ENCODE results near the gene HELLS.

HELLS gene

DNA sequence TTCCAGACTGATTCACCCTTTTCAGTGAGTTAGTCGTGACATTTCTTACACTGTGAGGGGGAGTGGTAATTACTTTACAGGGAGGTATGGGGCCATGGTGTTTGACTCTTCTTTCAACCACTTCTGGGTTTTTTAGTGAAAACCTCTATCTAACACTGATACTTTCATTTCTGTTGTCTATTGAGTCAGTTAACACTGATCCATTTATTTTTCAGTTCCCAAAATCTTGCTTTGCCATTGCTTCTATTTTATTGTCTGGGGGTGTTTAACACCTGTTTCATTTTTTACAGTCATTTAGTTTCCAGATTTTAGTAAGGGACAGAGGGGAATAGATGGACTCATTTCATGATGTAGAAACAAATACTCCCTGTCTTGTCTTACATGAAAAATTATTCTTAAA lies 61.5 kb downstream of the HELLS start:
- Histone ChIP-seq H3K27me3 (ENCODE audit: control insufficient read depth in 1 of 2, insufficient read depth in 2 of 2, low read length in 2 of 2) (no peaks in the 10 kb centered on the region), H3K4me3 (ENCODE audit: low read length in 2 of 2) (no peak overlapping the region), H3K9ac (ENCODE audit: low read length in 2 of 2) (no peak overlapping the region), H3K4me1 (ENCODE audit: control insufficient read depth, insufficient read depth, low read length) (no peaks in the 10 kb centered on the region), H3K36me3 (ENCODE audit: control insufficient read depth in 2 of 2, insufficient read depth in 2 of 2, low read length in 2 of 2) (no peaks in the 10 kb centered on the region), H3K27ac (ENCODE audit: low read length) (no peak overlapping the region), H3K9me3 (ENCODE audit: control insufficient read depth in 2 of 2, low read length in 2 of 2) (no peaks in the 10 kb centered on the region)

- no peak overlapping the region for H3K27ac ChIP-seq (ENCODE audit: low read length)
- no peaks in the 10 kb centered on the region for H3K4me1 ChIP-seq (ENCODE audit: control insufficient read depth, insufficient read depth, low read length)
- H3K36me3 ChIP-seq (ENCODE audit: control insufficient read depth in 2 of 2, insufficient read depth in 2 of 2, low read length in 2 of 2) = no peaks in the 10 kb centered on the region
- no peaks in the 10 kb centered on the region for H3K9me3 ChIP-seq (ENCODE audit: control insufficient read depth in 2 of 2, low read length in 2 of 2)
- H3K4me3 ChIP-seq (ENCODE audit: low read length in 2 of 2) = no peak overlapping the region
- H3K27me3 ChIP-seq (ENCODE audit: control insufficient read depth in 1 of 2, insufficient read depth in 2 of 2, low read length in 2 of 2) = no peaks in the 10 kb centered on the region
- H3K9ac ChIP-seq (ENCODE audit: low read length in 2 of 2) = no peak overlapping the region
These were observed 63.0 kb downstream of the HELLS start for GRCh38 chr10:94608559-94608958.

- H3K9me3 ChIP-seq (ENCODE audit: control insufficient read depth in 2 of 2, low read length in 2 of 2) = no peaks in the 10 kb centered on the region
- no peak overlapping the region for H3K27ac ChIP-seq (ENCODE audit: low read length)
- H3K27me3 ChIP-seq (ENCODE audit: control insufficient read depth in 1 of 2, insufficient read depth in 2 of 2, low read length in 2 of 2) = no peaks in the 10 kb centered on the region
- H3K9ac ChIP-seq (ENCODE audit: low read length in 2 of 2) = no peak overlapping the region
- no peak overlapping the region for H3K4me3 ChIP-seq (ENCODE audit: low read length in 2 of 2)
- no peaks in the 10 kb centered on the region for H3K4me1 ChIP-seq (ENCODE audit: control insufficient read depth, insufficient read depth, low read length)
- no peaks in the 10 kb centered on the region for H3K36me3 ChIP-seq (ENCODE audit: control insufficient read depth in 2 of 2, insufficient read depth in 2 of 2, low read length in 2 of 2)
These were observed 69.0 kb downstream of the HELLS start for GRCh38 chr10:94614558-94614957.

- Histone ChIP-seq H3K9me3 (ENCODE audit: control insufficient read depth in 2 of 2, low read length in 2 of 2) (no peaks in the 10 kb centered on the region), H3K27ac (ENCODE audit: low read length) (no peak overlapping the region), H3K4me3 (ENCODE audit: low read length in 2 of 2) (no peak overlapping the region), H3K9ac (ENCODE audit: low read length in 2 of 2) (no peak overlapping the region), H3K27me3 (ENCODE audit: control insufficient read depth in 1 of 2, insufficient read depth in 2 of 2, low read length in 2 of 2) (no peaks in the 10 kb centered on the region), H3K36me3 (ENCODE audit: control insufficient read depth in 2 of 2, insufficient read depth in 2 of 2, low read length in 2 of 2) (no peaks in the 10 kb centered on the region), H3K4me1 (ENCODE audit: control insufficient read depth, insufficient read depth, low read length) (no peaks in the 10 kb centered on the region)
These were observed 71.9 kb downstream of the HELLS start for GRCh38 chr10:94617389-94617944.

- H3K4me3 ChIP-seq (ENCODE audit: low read length in 2 of 2) = no peak overlapping the region
- no peaks in the 10 kb centered on the region for H3K36me3 ChIP-seq (ENCODE audit: control insufficient read depth in 2 of 2, insufficient read depth in 2 of 2, low read length in 2 of 2)
- no peaks in the 10 kb centered on the region for H3K27me3 ChIP-seq (ENCODE audit: control insufficient read depth in 1 of 2, insufficient read depth in 2 of 2, low read length in 2 of 2)
- H3K9ac ChIP-seq (ENCODE audit: low read length in 2 of 2) = no peak overlapping the region
- H3K9me3 ChIP-seq (ENCODE audit: control insufficient read depth in 2 of 2, low read length in 2 of 2) = peaks cover 0 to 5% of the 10 kb centered on the region in 2 donors
- no peaks in the 10 kb centered on the region for H3K4me1 ChIP-seq (ENCODE audit: control insufficient read depth, insufficient read depth, low read length)
- H3K27ac ChIP-seq (ENCODE audit: low read length) = no peak overlapping the region
These were observed 77.1 kb downstream of the HELLS start for GRCh38 chr10:94622666-94623205.

- H3K4me1 ChIP-seq (ENCODE audit: control insufficient read depth, insufficient read depth, low read length) = no peaks in the 10 kb centered on the region
- no peak overlapping the region for H3K27ac ChIP-seq (ENCODE audit: low read length)
- H3K27me3 ChIP-seq (ENCODE audit: control insufficient read depth in 1 of 2, insufficient read depth in 2 of 2, low read length in 2 of 2) = no peaks in the 10 kb centered on the region
- H3K4me3 ChIP-seq (ENCODE audit: low read length in 2 of 2) = no peak overlapping the region
- H3K36me3 ChIP-seq (ENCODE audit: control insufficient read depth in 2 of 2, insufficient read depth in 2 of 2, low read length in 2 of 2) = no peaks in the 10 kb centered on the region
- no peak overlapping the region for H3K9ac ChIP-seq (ENCODE audit: low read length in 2 of 2)
- peaks cover 0 to 5% of the 10 kb centered on the region in 2 donors for H3K9me3 ChIP-seq (ENCODE audit: control insufficient read depth in 2 of 2, low read length in 2 of 2)
These were observed 78.0 kb downstream of the HELLS start for GRCh38 chr10:94623572-94623971.

- no peaks in the 10 kb centered on the region for H3K4me1 ChIP-seq (ENCODE audit: control insufficient read depth, insufficient read depth, low read length)
- no peak overlapping the region for H3K27ac ChIP-seq (ENCODE audit: low read length)
- peaks cover 0 to 5% of the 10 kb centered on the region in 2 donors for H3K9me3 ChIP-seq (ENCODE audit: control insufficient read depth in 2 of 2, low read length in 2 of 2)
- no peaks in the 10 kb centered on the region for H3K36me3 ChIP-seq (ENCODE audit: control insufficient read depth in 2 of 2, insufficient read depth in 2 of 2, low read length in 2 of 2)
- no peak overlapping the region for H3K9ac ChIP-seq (ENCODE audit: low read length in 2 of 2)
- H3K4me3 ChIP-seq (ENCODE audit: low read length in 2 of 2) = no peak overlapping the region
- H3K27me3 ChIP-seq (ENCODE audit: control insufficient read depth in 1 of 2, insufficient read depth in 2 of 2, low read length in 2 of 2) = no peaks in the 10 kb centered on the region
These were observed 80.9 kb downstream of the HELLS start for GRCh38 chr10:94626476-94626875.

GRCh38 chr10:94627511-94627910 lies 81.9 kb downstream of the HELLS start:
- Histone ChIP-seq H3K27ac (ENCODE audit: low read length) (no peak overlapping the region), H3K9ac (ENCODE audit: low read length in 2 of 2) (no peak overlapping the region), H3K4me1 (ENCODE audit: control insufficient read depth, insufficient read depth, low read length) (no peaks in the 10 kb centered on the region), H3K36me3 (ENCODE audit: control insufficient read depth in 2 of 2, insufficient read depth in 2 of 2, low read length in 2 of 2) (no peaks in the 10 kb centered on the region), H3K27me3 (ENCODE audit: control insufficient read depth in 1 of 2, insufficient read depth in 2 of 2, low read length in 2 of 2) (no peaks in the 10 kb centered on the region), H3K9me3 (ENCODE audit: control insufficient read depth in 2 of 2, low read length in 2 of 2) (peaks cover 0 to 5% of the 10 kb centered on the region in 2 donors), H3K4me3 (ENCODE audit: low read length in 2 of 2) (no peak overlapping the region)

GRCh38 chr10:94630017-94630688 lies 84.6 kb downstream of the HELLS start:
- no peaks in the 10 kb centered on the region for H3K27me3 ChIP-seq (ENCODE audit: control insufficient read depth in 1 of 2, insufficient read depth in 2 of 2, low read length in 2 of 2)
- no peaks in the 10 kb centered on the region for H3K9me3 ChIP-seq (ENCODE audit: control insufficient read depth in 2 of 2, low read length in 2 of 2)
- no peak overlapping the region for H3K4me3 ChIP-seq (ENCODE audit: low read length in 2 of 2)
- H3K4me1 ChIP-seq (ENCODE audit: control insufficient read depth, insufficient read depth, low read length) = no peaks in the 10 kb centered on the region
- H3K9ac ChIP-seq (ENCODE audit: low read length in 2 of 2) = no peak overlapping the region
- no peak overlapping the region for H3K27ac ChIP-seq (ENCODE audit: low read length)
- no peaks in the 10 kb centered on the region for H3K36me3 ChIP-seq (ENCODE audit: control insufficient read depth in 2 of 2, insufficient read depth in 2 of 2, low read length in 2 of 2)

DNA sequence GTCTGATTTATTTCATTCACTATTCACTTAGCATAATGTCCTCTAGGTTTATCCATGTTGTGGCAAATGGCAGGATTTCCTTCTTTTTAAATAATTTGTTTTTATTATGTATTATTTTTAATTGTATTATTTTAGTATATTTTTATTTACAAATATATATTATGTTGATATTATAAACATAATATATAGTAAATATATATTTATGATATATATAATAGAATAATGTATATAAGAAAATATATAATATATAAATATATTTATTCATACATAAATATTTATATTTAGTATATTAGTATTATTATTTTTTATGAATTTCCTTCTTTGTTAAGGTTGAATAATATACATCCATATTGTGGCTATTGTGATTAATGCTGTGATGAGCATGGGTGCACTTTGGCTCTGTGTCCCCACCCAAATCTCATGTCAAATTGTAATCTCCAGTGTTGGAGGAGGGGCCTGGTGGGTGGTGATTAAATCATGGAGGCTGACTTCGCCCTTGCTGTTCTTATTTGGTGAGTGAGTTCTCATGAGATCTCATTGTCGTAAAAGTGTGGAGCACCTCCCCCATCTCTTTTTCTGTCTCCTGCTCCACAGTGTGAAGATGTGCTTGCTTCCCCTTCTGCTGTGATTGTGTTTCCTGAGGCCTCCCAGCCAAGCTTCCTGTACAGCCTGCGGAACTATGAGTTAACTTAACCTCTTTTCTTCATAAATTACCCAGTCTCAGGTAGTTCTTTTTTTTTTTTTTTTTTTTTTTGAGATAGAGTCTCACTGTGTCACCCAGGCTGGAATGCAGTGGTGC lies 85.7 kb downstream of the HELLS start:
- Histone ChIP-seq H3K4me3 (ENCODE audit: low read length in 2 of 2) (no peak overlapping the region), H3K4me1 (ENCODE audit: control insufficient read depth, insufficient read depth, low read length) (no peaks in the 10 kb centered on the region), H3K27me3 (ENCODE audit: control insufficient read depth in 1 of 2, insufficient read depth in 2 of 2, low read length in 2 of 2) (no peaks in the 10 kb centered on the region), H3K9ac (ENCODE audit: low read length in 2 of 2) (no peak overlapping the region), H3K9me3 (ENCODE audit: control insufficient read depth in 2 of 2, low read length in 2 of 2) (no peaks in the 10 kb centered on the region), H3K27ac (ENCODE audit: low read length) (no peak overlapping the region), H3K36me3 (ENCODE audit: control insufficient read depth in 2 of 2, insufficient read depth in 2 of 2, low read length in 2 of 2) (no peaks in the 10 kb centered on the region)

Data from stomach smooth muscle (tissue), 2 donors.